Germinal center (tissue), 1 donor: ENCODE data around the gene CYTIP.
"Not testable (repeated sequence)": the region's sequence is repeated elsewhere in the genome, so short reads cannot be mapped to it uniquely, and the experiment has no call there.

Source experiments
- DNase-seq: peaks from one replicate; pipeline ENCODE4 v3.0.0; 2012; ENCODE audit warnings: mixed read lengths, low spot score

Gene CYTIP

DNA sequence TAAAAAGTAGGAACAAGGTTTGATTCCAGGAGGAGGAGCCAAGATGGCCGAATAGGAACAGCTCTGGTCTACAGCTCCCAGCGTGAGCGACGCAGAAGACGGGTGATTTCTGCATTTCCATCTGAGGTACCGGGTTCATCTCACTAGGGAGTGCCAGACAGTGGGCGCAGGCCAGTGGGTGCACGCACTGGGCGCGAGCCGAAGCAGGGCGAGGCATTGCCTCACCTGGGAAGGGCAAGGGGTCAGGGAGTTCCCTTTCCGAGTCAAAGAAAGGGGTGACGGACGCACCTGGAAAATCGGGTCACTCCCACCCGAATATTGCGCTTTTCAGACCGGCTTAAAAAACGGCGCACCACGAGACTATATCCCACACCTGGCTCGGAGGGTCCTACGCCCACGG is 75.4 kb downstream of the CYTIP start:
- not testable (repeated sequence) for DNase-seq

- no peak for DNase-seq
Observed at GRCh38 chr2:157367704-157368103, 76.2 kb downstream of the CYTIP start.
